Stimulated activated CD8-positive, alpha-beta memory T cell treated with anti-CD3 and anti-CD28 coated beads, Interleukin-7, amount 100 ng/mL, for 4 hours (primary cell): ENCODE data around the gene OPN3.

Source experiments
- DNase-seq, 2 donors: peaks; one replicate each; pipeline ENCODE4 v3.0.0-alpha.2; 2020; ENCODE audit warnings: low read depth in 2 of 2

The OPN3 gene

DNA sequence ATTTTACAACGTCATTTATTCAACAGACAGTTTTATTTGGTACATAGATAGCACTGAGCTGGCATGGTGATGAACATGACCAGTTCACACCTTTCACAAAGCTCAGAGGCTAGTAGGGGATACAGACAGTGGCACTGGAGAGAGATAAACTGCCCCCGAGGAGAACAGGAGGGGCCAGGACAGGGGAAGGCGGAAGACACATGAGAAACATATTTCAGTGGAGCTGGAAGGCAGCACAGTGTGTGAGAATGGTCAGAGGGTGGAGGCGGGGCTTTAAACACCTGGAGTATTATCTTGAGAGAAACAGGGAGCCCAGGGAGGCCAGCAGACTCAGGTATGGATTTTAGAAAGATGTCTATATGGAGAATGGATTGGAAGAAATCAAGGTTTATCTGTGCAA, 49.5 kb downstream of the OPN3 start:
- no peak for DNase-seq

DNA sequence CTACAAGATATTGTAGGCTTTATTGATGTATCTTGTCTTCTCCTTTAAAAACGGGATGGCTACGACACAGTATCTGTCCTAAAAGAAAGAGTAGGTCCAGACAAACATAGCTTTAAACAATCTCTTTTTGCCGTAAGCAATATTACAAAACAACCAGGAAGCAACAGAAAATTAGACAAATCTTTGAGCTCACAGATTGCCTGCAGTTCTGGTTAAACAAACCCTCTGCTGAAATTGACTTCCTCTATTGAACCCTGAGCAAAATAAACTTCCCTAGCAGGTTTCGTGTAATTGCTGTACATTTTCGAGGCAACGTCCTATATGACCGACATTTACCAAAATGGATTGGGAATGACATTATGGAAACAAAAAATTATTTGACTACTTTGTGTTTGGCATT, 50.6 kb downstream of the OPN3 start:
- DNase-seq: no peak

DNA sequence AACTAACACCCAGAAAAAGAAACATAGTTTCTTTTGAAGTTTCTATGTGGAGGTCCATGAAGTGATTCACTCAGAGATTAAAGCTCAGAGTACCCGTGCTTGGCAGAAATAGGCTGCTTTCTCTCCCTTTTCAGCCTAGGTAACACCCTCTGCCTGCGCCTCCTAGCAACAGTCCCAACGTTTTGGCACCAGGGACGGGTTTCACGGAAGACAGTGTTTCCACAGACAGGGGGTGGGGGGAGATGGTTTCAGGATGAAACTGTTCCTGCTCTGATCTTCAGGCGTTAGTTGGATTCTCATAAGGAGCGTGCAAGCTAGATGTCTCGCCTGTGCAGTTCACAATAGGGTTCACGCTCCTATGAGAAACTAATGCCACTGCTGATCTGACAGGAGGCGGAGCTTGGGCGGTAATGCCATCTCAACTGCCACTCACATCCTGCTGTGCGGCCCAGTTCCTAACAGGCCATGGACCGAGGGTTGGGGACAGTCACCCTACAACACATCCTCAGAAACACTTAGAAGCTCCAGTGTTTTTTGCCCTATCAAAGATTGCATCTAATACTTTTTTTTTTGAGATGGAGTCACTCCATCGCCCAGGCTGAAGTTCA, 53.2 kb downstream of the OPN3 start:
- DNase-seq: no peak

DNA sequence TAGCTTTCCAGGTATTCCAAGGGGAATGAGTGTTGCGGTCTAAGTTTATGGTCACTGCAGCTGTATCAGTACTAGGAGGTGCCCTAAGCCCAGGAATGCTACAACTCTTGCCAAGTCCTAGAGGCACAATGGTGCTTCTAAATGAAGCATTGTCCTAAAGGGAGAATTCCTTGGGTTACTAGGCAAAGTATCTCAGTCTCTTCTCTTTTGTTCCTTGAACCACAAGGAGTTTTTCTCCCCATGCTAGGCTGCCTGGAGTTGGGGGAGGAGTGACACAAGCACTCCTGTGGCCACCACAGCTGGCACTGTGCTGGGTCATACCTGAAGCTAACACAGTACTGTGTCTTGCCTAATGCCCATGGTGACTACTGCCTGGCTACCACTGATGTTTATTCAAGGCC, 57.2 kb downstream of the OPN3 start:
- DNase-seq: no peak

DNA sequence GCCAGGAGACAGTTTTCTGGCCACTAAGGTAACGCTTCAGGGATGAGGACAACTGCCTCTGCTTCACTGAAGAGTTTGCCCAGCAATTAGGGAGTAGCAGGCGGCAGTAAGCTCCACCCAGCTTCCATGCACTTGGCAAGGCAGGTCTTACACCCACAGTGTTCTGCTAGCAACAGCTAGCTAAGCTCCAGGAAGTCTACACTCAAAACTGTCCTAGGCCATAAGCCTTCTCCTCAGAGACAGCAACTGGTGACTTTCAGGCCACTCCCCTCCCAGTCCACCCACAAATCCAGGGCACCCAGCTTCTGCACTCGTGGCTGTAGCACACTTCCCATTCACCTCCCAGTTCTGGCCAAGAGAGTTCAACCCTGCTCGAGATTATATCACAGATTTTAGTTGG, 60.7 kb downstream of the OPN3 start:
- DNase-seq: no peak

DNA sequence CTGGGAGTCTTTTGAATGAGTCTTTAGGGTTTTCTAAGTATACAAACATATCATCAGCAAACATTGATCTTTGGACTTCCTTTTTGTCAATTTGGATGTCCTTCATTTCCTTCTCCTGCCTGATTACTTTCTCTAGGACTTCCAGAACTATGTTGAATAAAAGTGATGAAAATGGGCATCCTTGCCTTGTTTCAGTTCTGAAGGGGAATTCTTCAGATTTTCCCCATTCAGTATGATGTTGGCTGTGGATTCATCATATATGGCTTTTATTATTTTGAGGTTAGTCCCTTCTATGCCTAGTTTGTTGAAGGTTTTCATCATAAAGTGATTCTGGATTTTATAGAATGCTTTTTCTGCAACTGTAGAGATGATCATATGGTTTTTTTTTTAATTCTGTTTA, 66.0 kb downstream of the OPN3 start:
- no peak for DNase-seq

DNA sequence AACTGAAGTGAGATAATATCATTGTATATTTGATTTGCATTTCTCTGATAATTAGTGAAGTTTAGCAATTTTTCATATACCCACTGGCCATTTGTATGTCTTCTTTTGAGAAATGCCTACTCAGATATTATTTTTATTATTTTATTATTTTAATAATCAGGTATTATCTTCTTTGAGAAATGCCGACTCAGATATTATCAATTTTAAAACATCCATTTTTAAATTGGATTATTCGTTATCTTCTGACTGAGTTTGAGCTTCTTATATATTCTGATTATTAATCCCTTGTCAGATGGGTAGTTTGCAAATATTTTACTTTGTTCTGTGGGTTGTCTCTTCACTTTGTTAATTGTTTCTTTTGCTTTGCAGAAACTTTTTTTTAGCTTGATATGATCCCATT, 70.3 kb downstream of the OPN3 start:
- DNase-seq: no peak

DNA sequence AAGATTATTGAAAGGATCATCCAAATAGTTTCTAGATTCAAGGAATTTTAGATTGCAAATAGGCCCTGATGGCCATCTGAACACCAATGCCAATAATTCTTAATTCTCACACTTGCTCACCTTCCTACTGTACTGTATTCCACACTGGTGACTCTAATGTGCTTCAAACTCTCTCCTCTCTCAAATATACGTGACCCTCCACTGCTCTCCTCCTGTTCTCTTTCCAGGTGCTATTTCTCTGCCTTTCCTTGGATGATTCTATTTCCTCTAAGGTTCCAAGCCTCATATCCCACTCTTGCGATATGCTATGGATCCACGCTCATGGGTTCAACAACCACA, 79.4 kb downstream of the OPN3 start:
- no peak for DNase-seq

DNA sequence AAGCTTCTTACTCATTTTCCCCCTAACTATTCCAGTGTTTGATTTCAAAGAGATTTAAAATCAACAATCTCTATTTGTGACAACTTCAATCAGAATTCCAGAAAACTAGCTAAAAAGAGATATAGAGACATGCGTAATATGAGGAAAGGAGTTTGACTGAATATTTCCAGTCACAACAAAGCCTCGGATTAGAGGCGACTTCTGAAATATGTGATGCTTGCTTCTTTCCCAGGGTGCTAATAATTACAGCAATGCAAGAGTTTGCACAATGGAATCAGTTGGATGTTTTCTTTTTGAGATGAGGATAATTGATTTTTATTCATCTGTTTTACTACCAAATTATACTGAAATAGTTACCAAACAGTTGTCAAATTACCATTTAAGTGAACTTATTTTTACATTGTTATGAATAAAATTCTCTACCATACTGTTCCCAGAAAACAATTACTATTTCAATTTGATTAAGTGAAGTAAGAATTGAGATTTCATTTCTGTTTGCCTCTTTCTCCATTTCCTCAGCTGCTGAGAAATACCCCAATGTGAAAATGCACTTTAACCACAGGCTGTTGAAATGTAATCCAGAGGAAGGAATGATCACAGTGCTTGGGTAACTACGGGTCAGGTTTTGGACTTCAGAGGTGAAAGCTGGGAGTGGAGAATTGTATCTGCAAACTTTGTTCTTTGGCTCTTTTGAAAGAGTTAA, 79.9 kb downstream of the OPN3 start:
- no peak for DNase-seq

DNA sequence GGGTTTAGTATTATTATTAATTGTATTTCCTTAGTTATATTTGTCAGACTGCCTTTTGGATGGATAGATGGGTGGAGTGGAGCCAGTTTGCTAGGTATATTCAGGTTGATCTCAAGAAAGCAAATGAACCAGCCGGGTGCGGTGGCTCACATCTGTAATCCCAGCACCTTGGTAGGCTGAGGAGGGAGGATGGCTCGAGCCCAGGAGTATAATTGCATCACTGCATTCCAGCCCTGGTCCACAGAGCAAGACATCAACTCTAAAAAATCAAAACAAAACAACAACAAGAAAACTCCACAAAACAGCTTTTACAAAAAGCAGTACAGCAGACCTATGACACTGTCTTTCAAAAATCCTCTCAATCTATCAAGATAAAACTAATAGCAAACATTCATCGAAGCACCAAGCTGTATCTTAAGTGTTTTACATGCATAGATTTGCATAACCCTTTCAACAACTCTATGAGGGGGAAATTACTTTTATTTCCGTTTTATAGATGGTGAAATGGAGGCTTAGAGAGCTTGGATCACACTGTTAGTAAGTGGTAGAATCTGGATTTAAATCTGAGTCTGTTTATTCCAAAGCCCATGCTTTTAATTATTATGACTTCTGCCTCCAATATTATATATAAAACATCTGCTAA, 82.5 kb downstream of the OPN3 start:
- DNase-seq: no peak

DNA sequence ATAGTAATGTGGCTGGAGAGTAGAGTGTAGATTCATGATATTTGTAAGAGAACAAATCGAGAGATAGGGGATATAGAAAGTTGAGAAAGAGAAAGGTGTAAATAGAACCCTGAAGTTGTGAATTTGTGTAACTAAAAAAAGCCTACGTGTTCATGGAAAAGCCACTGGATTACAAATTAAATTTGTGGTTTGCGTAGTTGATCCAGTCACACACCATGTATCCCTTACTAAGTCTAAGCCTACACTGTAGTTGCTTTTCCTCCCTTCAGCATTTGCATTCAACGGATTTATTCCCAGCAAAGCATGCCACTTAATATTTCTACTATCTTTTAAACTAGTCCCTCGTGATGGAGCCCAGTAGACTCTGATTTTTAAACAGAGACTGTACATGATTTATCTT, 83.1 kb downstream of the OPN3 start:
- DNase-seq: no peak

DNA sequence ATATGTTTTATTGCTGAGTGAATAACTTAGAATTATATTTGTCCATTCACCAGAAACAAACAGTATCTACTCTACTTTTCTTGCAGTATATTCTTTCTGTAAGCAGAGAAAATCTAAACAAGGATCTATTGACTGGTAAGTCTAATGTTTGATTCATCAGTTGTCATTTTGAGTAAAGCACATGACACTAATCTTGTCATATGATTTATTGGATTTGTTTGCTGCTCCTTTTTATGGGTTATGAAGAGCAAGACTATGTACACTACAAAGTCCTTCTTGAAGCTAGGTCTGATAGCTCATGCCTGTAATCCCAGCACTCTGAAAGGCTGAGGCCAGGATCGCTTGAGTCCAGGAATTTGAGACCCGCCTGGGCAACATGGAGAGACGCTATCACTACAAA, 84.6 kb downstream of the OPN3 start:
- DNase-seq: no peak

DNA sequence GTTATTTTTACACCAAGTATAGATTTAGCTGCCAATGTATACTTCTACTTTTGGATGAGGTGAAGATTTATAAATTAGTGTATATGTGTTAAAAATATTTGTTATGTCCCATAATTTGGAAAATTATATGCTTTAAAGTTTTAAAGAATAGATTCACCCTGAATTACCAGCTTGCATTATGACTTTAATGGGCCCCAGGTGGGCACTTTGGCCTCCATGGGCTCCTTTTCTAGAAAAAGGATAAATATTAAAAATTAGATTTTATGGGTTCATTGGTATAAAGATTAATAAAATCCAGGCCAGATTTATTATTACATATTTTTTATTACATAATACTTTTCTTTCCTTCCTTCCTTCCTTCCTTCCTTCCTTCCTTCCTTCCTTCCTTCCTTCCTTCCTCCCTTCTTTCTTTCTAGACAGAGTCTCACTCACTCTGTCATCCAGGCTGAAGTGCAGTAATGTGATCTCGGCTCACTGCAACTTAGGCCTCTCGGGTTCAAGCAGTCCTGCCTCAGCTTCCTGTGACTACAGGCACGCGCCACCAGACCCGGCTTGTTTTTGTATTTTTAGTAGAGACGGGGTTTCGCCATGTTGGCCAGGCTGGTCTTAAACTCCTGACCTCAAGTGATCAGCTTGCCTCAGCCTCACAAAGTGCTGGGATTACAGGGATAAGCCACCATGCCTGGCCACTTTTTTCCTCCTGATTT, 86.1 kb downstream of the OPN3 start:
- no peak for DNase-seq

DNA sequence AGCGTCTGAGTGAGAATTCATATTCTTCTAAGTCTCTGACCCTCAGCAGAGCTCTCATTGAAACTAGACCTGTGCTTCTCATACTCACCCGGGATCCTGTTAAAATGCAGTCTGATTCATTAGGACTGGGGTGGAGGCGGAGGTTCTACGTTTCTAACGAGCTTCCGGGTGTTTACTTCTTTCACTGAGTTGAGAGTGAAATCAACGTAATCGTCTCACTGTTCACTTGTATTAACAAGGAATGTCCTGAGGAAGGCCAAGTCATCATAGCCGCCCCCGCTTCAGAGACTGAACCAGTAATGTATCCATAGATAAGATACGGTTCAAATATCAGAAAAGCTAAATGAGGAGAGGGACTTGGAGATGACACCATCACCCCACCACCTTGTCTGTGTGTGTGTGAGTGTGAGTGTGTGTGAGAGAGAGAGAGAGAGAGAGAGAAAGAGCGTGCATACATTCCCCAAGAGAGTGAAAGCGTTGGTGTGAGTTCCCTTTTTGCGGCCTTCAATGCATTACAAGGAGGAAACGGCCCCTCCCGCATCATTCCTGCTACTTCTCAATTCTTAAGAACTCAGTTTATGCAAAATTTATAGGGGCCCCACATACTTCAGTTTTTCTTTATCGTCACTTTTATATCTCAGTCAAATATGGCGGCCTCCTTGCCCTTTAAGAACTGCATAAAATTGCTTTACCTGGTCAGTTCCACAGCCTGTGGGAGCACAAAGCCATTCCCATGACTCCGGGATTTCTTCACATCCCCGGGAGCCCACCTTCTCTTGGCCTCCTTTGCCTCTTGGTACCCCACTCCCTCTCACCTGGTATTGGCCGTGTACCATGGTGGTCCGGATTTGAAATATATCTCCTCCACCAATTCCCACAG, 88.2 kb downstream of the OPN3 start:
- peak; percentile 0 to 31 for DNase-seq

DNA sequence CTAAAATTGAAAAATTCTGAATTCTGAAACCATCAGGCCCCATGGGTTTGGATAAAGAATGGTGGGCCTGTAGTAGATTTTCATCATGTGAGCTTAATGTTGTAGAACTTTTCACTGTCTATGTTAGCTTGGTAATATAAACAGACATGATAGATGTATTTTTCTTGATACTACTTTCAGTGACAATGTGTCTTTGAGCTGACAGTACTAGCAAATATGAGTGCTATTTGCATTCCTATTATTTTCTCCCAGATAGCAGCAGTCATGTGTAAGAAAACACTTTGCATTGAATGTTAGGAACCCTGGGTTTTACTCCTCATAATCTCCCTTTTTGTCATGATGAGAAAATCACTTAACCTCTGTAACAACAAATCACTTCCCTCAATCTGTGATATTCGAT, 89.9 kb downstream of the OPN3 start:
- no peak for DNase-seq

DNA sequence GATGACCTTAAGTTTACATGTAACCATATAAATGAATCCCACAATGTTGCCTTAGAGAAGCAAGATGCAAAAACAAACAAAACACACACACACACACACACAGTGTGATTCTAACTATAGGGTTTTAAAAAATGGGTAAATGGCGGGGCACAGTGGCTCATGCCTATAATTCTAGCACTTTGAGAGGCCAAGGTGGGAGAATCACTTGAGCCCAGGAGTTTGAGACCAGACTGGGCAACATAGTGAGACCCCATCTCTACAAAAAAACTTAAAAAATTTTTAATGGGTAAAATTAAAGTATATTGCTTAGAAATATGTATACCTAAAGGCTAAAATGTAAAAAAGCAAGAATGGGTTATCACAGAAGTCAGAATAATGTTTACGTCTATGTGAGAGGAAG, 92.2 kb downstream of the OPN3 start:
- DNase-seq: no peak
